Measurements from ENCODE around the gene ACP4. TPM values are rescaled to one million over a fixed set of nuclear protein-coding genes. Genes with fewer than 3 reads are reported as not detected.

ACP4 gene
- total RNA-seq, 2 experiments from 2014 or later = not detected

DNA sequence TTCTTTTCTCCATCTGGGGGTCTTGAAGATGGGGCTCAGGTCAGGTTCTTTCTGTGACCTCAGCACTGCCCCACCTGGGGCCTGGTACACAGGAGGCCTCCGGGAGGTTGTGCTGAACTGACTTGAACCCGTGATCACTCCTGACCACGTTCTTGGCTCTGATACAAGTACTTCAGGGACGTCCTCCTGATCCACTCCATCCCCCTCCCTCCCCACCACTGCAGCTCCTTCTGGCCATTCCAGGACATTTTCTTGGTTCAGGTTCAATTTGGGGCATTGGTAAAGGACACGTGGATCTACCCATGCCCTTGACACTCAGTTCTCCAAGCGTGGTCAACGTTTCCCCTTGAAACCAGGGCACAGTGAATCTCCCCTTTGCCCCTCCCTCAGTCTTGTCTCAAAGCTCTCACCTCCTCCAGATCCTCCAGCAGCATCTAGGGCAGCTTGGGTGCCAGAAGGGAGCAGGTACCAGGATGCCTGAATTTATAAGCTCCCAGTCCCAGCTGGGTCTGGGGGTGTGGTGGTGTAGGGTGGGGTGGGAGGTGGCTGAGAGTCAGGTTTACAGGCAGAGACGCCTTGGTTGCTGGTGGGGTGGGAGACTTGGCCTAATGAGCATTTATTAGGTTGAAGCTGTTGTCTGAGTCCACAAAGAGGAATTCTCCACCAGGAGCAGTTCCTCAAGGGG lies 43.0 kb downstream of the ACP4 start, which contains the start of gene KLK15:
Gene KLK15, minus strand, starts transcription at position 458 of the 685 bp plus-strand sequence. CDS start 2,082 bp downstream, outside the sequence.
- CTCF ChIA-PET = no interaction called here
- H3K27ac Mint-ChIP-seq = no peak within 1 kb of the TSS

DNA sequence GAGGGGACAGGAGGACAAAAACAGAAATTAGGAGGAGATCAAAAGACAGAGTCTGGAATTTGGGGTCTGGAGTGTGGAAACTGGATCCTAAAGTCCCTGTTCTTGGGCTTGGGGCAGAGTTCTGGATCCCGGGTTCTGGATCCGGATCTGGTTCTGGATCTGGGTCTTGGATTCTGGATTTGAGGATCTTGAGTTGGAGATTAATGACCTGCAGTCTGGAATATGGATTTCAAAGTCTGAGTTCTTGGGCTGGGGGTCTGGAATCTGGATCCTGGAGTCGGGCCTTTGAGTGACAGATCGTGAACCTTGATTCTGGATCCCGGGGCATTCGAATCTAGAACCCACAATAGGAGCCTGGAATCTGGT lies 43.6 kb downstream of the ACP4 start:
- no peak overlapping the region for H3K27ac Mint-ChIP-seq
- H3K36me3 Mint-ChIP-seq (ENCODE audit: low read depth) = no peaks in the 10 kb centered on the region
- DNase-seq = no peak
- H3K4me1 Mint-ChIP-seq (ENCODE audit: low read depth) = peaks cover 7% of the 10 kb centered on the region
- H3K9me3 Mint-ChIP-seq = no peaks in the 10 kb centered on the region
- H3K27me3 Mint-ChIP-seq (ENCODE audit: low read depth) = peaks cover 42% of the 10 kb centered on the region
- no peak overlapping the region for H3K4me3 Mint-ChIP-seq
- intact Hi-C loops (cut with micrococcal nuclease) = loop anchor here (2.0 kb wide), 1 partner anchor 17 kb away; no protein-coding TSS in a partner anchor
- CTCF ChIA-PET = no interaction called here

More for the DNA sequence above, 43.0 kb downstream of the ACP4 start, which contains the start of gene KLK15:
- Mint-ChIP-seq H3K27me3 (ENCODE audit: low read depth) (peaks cover 40% of the 10 kb centered on the region), H3K36me3 (ENCODE audit: low read depth) (no peaks in the 10 kb centered on the region), H3K4me1 (ENCODE audit: low read depth) (peaks cover 7% of the 10 kb centered on the region), H3K9me3 (no peaks in the 10 kb centered on the region), H3K4me3 (no peak within 1 kb of the TSS)
- intact Hi-C loops (cut with micrococcal nuclease) = no loop called here
- DNase-seq = no peak

DNA sequence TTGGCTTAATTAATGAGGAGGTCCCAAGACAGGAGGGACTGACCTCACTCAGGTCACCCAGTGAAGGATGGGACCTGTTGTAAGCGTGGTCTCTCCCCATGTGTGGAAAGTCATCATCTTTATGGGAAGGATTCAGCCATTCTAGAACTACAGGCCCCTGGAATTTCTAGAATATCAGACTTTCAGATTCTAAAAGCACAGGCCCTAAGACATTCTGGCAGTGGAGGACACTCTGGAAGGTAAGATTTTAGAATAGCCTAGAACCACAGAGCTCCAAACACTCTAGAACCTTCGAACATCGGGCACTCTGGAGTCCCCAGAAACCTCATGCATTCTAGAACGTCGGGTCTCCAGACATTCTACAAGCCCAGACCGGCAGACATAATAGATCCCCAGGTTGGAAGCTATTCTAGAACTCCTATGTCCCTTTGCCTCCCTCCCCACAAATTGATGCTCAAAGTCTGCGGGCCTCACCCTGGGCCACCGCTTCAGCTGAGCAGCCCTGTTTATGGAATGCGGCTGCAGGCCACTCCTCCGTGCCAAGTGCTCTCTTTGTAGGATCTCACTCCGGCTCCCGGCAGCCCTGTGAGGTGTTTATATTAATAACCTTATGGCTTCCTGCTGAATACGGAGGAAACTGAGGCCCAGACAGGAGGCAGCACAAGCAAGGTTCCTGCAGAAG lies 45.0 kb downstream of the ACP4 start:
- intact Hi-C loops (cut with micrococcal nuclease) = loop anchor here (2.0 to 5.0 kb wide), 2 partner anchors 18 to 87 kb away; no protein-coding TSS in a partner anchor
- Mint-ChIP-seq H3K27me3 (ENCODE audit: low read depth) (peaks cover 46% of the 10 kb centered on the region), H3K4me1 (ENCODE audit: low read depth) (peaks cover 7% of the 10 kb centered on the region), H3K27ac (no peak overlapping the region), H3K4me3 (peak overlapping the region; percentile 73), H3K36me3 (ENCODE audit: low read depth) (no peaks in the 10 kb centered on the region), H3K9me3 (no peaks in the 10 kb centered on the region)
- no peak for DNase-seq
- CTCF ChIA-PET = no interaction called here

DNA sequence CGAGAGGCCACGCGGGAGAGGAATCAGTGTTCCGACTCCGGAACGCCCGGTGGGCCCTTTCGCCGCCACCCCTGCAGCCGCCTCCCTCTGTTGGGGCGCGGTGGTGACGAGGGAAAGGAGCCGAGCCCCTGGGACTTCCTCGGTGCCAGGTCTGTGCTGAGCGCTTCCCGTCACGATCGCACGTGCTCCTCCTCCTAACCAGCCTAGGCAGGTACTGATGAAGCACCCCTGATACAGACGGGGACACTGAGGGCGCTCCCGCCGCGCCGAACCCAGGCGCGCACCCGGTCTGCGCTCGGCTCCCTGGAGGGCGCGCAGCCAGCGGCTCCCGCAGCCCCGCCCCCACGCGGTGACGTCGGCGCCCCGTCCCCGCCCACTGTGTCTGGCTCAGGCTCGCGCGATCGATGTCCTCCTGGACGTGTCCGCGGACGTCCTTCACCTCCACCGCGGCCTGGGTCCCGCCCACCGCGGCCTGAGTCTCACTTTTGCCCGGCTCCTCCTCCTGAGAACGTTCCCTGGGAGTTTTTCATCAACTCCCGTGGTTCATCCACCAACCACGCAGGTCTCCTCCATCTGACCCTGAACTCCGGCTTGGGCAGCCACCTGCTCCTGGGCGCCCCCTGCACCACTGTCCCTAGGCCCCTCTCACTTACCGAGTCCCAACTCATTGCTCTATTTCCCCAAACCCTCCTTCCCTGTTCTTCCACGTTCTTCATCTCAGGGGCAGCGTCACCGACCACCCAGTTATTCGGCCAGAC lies 45.7 kb downstream of the ACP4 start:
- H3K27ac Mint-ChIP-seq = no peak overlapping the region
- peak; percentile 78 for DNase-seq
- H3K36me3 Mint-ChIP-seq (ENCODE audit: low read depth) = no peaks in the 10 kb centered on the region
- H3K4me3 Mint-ChIP-seq = peak overlapping the region; percentile 73
- peaks cover 47% of the 10 kb centered on the region for H3K27me3 Mint-ChIP-seq (ENCODE audit: low read depth)
- intact Hi-C loops (cut with micrococcal nuclease) = loop anchor here (2.0 to 5.0 kb wide), 3 partner anchors 19 to 86 kb away; no protein-coding TSS in a partner anchor
- no peaks in the 10 kb centered on the region for H3K9me3 Mint-ChIP-seq
- CTCF ChIA-PET = no interaction called here
- peaks cover 7% of the 10 kb centered on the region for H3K4me1 Mint-ChIP-seq (ENCODE audit: low read depth)

DNA sequence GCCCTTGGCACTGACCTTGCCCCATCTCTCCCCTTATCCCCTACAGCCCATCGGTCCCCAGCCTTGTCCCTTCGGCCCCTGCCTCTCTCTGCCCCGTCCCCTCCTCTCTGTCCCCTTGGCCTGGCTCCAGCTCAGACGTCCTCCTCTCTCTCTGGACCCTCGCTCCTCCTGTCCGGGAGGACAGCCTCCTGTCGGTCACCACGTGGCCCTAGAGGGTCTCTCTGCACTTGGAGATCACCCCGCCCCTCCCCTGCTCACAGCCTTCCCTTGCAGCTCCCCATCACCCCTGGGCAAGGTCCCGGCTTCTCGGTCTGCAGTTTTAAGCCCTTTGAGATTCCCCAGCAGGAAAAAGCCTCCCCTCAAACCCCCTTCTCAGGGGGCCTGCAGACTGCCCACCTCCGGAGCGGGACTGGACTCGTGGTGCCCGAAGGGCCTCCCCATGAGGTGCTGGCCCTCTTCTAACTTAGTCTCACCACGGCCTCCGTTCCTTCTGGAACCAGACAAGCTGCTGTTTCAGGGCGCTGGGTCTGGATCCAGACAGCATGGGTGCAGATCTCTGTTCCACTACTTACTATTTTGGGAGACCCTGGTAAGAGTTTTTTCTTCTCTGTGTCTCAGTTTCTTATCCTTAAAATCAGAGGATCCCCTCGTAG lies 46.5 kb downstream of the ACP4 start:
- Mint-ChIP-seq H3K36me3 (ENCODE audit: low read depth) (no peaks in the 10 kb centered on the region), H3K27ac (no peak overlapping the region), H3K4me3 (peak overlapping the region; percentile 73), H3K9me3 (no peaks in the 10 kb centered on the region), H3K27me3 (ENCODE audit: low read depth) (peaks cover 40% of the 10 kb centered on the region), H3K4me1 (ENCODE audit: low read depth) (peaks cover 7% of the 10 kb centered on the region)
- intact Hi-C loops (cut with micrococcal nuclease) = loop anchor here (2.0 to 5.0 kb wide), 2 partner anchors 32 to 86 kb away; no protein-coding TSS in a partner anchor
- CTCF ChIA-PET = no interaction called here
- no peak for DNase-seq

DNA sequence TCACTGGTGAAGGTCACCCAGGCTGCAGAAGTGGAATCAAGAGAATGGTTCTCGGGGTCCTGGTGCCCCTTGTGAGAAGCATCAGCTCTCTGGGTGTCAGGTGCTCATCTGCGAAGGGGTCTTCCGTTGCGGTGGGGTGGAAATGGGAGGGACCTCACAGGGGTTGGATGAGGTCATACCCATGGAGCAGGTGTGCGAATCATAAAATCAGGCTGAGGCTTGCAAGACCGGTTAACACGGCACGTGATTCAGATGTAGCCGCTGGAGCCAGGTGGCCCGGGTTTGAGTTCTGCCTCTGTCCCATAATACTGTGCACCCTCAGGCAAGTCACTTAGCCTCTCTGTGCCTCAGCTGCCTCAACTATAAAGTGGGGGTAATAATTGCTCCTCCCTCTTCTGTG lies 47.1 kb downstream of the ACP4 start:
- no peak overlapping the region for H3K27ac Mint-ChIP-seq
- no peak overlapping the region for H3K4me3 Mint-ChIP-seq
- peaks cover 7% of the 10 kb centered on the region for H3K4me1 Mint-ChIP-seq (ENCODE audit: low read depth)
- H3K27me3 Mint-ChIP-seq (ENCODE audit: low read depth) = peaks cover 39% of the 10 kb centered on the region
- H3K9me3 Mint-ChIP-seq = no peaks in the 10 kb centered on the region
- CTCF ChIA-PET = no interaction called here
- intact Hi-C loops (cut with micrococcal nuclease) = loop anchor here (2.0 to 5.0 kb wide), 2 partner anchors 32 to 85 kb away; no protein-coding TSS in a partner anchor
- H3K36me3 Mint-ChIP-seq (ENCODE audit: low read depth) = no peaks in the 10 kb centered on the region
- DNase-seq = no peak

DNA sequence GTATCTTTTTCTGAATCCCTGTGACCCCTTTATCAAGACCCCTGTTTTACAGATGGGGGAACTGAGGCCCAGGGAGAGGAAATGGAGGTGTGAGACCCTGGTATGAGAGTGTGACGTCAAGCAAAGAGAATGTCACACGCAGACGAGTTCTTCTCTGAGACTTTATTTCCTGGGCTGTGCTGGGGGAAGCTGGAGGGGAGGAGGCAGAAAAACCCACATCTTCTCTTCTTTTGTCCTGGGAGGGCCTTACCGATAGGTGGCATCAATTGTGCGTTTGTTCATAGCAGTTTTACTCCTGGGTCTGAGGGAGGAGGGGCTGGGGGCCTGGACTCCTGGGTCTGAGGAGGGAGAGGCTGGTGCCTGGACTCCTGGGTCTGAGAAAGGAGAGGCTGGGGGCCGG lies 48.0 kb downstream of the ACP4 start:
- CTCF ChIA-PET = no interaction called here
- intact Hi-C loops (cut with micrococcal nuclease) = loop anchor here (5.0 kb wide), 1 partner anchor 84 kb away; no protein-coding TSS in a partner anchor
- H3K27me3 Mint-ChIP-seq (ENCODE audit: low read depth) = peaks cover 35% of the 10 kb centered on the region
- H3K36me3 Mint-ChIP-seq (ENCODE audit: low read depth) = no peaks in the 10 kb centered on the region
- DNase-seq = no peak
- H3K27ac Mint-ChIP-seq = no peak overlapping the region
- peaks cover 1% of the 10 kb centered on the region for H3K9me3 Mint-ChIP-seq
- no peak overlapping the region for H3K4me3 Mint-ChIP-seq
- H3K4me1 Mint-ChIP-seq (ENCODE audit: low read depth) = peaks cover 7% of the 10 kb centered on the region

DNA sequence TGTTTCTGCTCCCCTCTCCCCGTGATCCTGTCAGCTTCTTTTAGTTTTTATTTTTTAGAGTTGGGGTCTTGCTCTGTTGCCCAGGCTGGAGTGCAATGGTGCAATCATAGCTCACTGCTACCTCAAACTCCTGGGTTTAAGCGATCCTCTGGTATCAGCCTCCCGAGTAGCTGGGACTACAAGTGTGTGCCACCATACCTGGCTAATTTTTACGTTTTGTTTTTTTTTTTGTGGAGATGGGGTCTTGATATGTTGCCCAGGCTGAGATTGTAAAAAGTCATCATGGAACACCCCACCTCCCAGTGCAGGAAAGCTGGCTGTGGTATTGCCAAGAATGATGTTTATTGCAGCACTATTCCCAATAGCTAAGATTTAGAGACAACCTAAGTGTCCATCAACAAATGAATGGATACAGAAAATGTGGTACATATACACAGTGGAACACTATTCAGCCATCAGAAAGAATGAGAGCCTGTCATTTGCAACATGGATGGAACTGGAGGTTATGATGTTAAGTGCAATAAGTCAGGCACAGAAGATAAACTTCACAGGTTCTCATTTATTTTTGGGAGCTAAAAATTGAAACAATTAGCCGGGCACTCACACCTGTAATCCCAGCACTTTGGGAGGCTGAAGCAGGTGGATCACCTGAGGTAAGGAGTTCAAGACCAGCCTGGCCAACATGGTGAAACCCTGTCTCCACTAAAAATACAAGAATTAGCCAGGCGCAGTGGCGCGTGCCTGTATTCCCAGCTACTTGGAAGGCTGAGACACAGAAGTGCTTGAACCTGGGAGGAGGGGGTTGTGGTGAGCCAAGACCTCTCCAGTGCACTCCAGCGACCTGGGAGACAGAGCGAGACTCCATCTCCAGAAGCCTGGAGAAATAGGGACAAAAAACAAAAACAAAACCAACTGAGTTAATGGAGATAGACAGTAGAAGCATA lies 49.8 kb downstream of the ACP4 start:
- no peak for DNase-seq
- Mint-ChIP-seq H3K27ac (no peak overlapping the region), H3K9me3 (peaks cover 11% of the 10 kb centered on the region), H3K27me3 (ENCODE audit: low read depth) (peaks cover 34% of the 10 kb centered on the region), H3K36me3 (ENCODE audit: low read depth) (peaks cover 1% of the 10 kb centered on the region), H3K4me3 (no peak overlapping the region), H3K4me1 (ENCODE audit: low read depth) (peaks cover 7% of the 10 kb centered on the region)
- CTCF ChIA-PET = interaction anchor here (0.6 to 1.2 kb wide), 2 partner anchors 66 to 82 kb away, joined by 3 to 6 read pairs; no protein-coding TSS in a partner anchor
- intact Hi-C loops (cut with micrococcal nuclease) = loop anchor here (5.0 kb wide), 1 partner anchor 82 kb away; no protein-coding TSS in a partner anchor

DNA sequence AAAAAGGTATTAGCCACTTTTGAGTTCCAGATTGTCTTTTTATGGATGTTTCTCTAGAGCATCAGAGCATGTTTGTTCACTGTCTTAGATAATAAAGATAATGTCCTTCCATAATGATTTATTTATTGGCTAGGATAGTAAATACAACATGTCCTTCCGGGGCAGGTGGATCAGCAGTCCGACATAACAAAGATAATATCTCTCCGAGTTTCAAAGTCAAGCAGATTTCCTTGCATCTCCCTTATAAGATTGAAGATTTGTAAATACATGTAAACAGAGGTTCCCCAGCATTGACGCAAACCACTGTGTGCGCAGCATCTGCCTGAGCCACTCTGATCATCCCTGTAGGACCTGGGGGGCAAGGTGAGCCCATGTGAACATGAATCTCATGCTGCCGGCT lies 51.9 kb downstream of the ACP4 start:
- Mint-ChIP-seq H3K9me3 (peaks cover 11% of the 10 kb centered on the region), H3K27me3 (ENCODE audit: low read depth) (peaks cover 22% of the 10 kb centered on the region), H3K36me3 (ENCODE audit: low read depth) (peaks cover 1% of the 10 kb centered on the region), H3K4me3 (no peak overlapping the region), H3K4me1 (ENCODE audit: low read depth) (no peaks in the 10 kb centered on the region), H3K27ac (no peak overlapping the region)
- CTCF ChIA-PET = no interaction called here
- intact Hi-C loops (cut with micrococcal nuclease) = no loop called here
- DNase-seq = no peak

DNA sequence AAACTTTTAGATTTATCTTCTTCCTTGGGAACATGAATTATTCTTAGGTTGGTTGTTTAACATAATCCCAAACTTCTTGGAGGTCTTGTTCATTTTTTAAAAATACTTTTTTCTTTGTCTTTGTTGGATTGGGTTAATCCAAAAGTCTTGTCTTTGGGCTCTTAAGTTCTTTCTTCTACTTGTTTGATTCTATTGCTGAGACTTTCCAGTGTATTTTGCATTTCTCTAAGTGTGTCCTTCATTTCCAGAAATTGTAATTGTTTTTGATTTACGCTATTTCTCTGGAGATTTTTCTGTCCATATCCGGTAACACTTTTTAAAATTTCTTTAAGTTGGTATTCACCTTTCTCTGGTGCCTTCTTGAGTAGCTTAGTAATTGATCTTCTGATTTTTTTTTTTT lies 53.0 kb downstream of the ACP4 start:
- CTCF ChIA-PET = no interaction called here
- Mint-ChIP-seq H3K4me3 (no peak overlapping the region), H3K27me3 (ENCODE audit: low read depth) (peaks cover 16% of the 10 kb centered on the region), H3K36me3 (ENCODE audit: low read depth) (peaks cover 1% of the 10 kb centered on the region), H3K4me1 (ENCODE audit: low read depth) (no peaks in the 10 kb centered on the region), H3K27ac (no peak overlapping the region), H3K9me3 (peaks cover 11% of the 10 kb centered on the region)
- no peak for DNase-seq
- intact Hi-C loops (cut with micrococcal nuclease) = no loop called here

DNA sequence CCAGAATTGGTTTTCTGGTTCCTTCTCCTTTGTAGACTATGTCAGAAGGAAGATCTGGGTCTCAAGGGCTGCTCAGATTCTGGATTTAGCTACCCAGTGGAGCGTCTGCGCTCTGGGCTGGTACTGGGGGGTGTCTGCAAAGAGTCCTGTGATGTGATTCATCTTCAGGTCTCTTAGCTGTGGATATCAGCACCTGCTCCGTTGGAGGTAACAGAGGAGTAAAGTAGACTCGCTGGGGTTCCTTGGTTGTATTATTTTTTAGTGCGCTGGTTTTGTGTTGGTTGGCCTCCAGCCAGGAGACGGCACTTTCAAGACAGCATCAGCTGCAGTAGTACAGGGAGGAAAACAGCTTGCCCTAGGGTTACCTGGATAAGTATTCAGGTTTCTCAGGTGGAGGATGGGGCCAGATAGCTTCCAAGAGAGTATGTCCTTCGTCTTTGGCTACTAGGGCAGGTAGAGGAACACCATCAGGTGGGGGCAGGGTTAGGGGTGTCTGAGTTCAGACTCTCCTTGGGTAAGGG lies 53.5 kb downstream of the ACP4 start:
- Mint-ChIP-seq H3K27me3 (ENCODE audit: low read depth) (peaks cover 15% of the 10 kb centered on the region), H3K36me3 (ENCODE audit: low read depth) (peaks cover 1% of the 10 kb centered on the region), H3K4me1 (ENCODE audit: low read depth) (no peaks in the 10 kb centered on the region), H3K27ac (no peak overlapping the region), H3K4me3 (no peak overlapping the region), H3K9me3 (peaks cover 11% of the 10 kb centered on the region)
- intact Hi-C loops (cut with micrococcal nuclease) = no loop called here
- CTCF ChIA-PET = interaction anchor here (0.7 kb wide), 1 partner anchor 19 kb away, joined by 3 read pairs; no protein-coding TSS in a partner anchor
- no peak for DNase-seq
